ENCODE data around the gene SLC16A13.
"Not testable (repeated sequence)": the region's sequence is repeated elsewhere in the genome, so short reads cannot be mapped to it uniquely, and the experiment has no call there.

SLC16A13 gene, protein sequence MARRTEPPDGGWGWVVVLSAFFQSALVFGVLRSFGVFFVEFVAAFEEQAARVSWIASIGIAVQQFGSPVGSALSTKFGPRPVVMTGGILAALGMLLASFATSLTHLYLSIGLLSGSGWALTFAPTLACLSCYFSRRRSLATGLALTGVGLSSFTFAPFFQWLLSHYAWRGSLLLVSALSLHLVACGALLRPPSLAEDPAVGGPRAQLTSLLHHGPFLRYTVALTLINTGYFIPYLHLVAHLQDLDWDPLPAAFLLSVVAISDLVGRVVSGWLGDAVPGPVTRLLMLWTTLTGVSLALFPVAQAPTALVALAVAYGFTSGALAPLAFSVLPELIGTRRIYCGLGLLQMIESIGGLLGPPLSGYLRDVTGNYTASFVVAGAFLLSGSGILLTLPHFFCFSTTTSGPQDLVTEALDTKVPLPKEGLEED

GRCh38 chr17:7035591-7036368 lies at the start of gene SLC16A13:
SLC16A13 (plus strand) TSS chr17:7036015; CDS start chr17:7036383, 368 bp downstream.
- peak; percentile 98 for DNase-seq (ENCODE audit: low spot score)

GRCh38 chr17:6986676-6987075 lies 49.1 kb upstream of the SLC16A13 start:
- no peak for DNase-seq (ENCODE audit: low spot score)

DNA sequence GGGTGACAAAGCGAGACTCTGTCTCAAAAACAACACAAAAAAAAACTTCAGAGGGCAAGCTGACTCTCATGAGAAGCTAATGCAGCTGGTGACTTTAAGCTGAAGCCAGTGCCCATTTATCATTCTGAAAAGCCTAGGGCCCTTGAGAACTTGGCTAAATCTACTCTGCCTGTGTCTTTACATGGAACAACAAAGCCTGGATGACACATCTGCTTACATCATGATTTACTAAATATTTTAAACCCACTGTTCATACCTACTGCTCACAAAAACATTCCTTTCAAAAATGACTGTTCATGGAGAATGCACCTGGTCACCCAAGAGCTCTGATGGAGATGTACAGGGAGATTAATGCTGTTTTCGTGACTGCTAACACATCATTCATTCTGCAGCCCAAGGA lies 46.0 kb upstream of the SLC16A13 start:
- no peak for DNase-seq (ENCODE audit: low spot score)

DNA sequence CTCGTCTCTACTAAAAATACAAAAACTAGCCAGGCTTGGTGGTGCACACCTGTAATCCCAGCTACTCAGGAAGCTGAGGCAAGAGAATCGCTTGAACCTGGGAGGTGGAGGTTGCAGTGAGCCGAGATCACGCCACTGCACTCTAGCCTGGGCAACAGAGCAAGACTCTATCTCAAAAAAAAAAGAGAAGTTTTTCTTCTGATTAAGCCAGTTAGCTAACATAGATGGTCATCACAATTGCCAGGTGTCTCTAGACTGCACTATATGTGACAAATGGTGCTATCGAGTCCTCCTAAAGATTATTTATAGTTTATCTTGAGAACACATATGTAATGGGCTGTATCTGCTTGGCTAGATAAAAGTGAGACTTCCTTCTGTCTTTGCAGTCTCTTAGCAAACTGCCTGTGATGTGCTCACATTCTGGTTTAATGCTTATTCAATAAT lies 42.2 kb upstream of the SLC16A13 start:
- DNase-seq (ENCODE audit: low spot score): not testable (repeated sequence)

GRCh38 chr17:6994118-6994598 lies 41.7 kb upstream of the SLC16A13 start:
- DNase-seq (ENCODE audit: low spot score): no peak

- DNase-seq (ENCODE audit: low spot score): no peak
Measured at GRCh38 chr17:6994666-6995256, 41.1 kb upstream of the SLC16A13 start.

DNA sequence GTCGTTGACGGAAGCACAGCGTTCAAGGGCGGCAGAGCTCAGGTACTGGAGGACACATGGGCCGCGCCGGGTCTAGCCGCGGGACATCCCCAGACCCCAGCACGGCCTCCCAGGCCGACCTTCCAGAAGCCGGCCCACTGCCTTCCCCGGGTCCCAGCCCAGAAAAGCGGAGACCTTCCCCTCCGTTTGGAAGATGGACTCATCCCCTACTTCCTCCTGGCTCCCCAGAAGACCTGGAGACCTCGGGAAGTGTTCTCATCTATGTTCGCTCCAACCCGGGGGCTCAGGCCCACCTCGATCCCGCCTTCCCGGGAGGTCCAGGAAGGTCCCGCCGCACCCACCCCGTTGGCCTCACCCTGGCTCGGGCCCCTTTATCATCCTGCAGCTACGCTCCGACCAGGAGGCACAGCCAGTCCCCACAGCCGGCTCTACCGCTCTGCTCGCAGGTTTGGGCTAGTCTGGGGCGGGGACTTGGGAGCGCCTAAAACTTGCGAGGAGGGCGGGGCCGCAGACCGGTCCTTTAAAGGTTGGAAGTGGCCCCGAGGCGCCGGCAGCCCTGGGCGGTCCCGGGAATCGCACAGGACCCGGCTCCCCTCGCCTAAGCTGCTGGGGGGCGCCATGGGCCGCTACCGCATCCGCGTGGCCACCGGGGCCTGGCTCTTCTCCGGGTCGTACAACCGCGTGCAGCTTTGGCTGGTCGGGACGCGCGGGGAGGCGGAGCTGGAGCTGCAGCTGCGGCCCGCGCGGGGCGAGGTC lies 40.1 kb upstream of the SLC16A13 start, which contains the start of gene ALOX12:
Gene ALOX12 (plus strand): TSS at position 550 of the 756 bp plus-strand sequence. CDS start 69 bp downstream, at position 619.
- DNase-seq (ENCODE audit: low spot score): no peak

- no peak for DNase-seq (ENCODE audit: low spot score)
Measured at GRCh38 chr17:6996256-6997011, 39.4 kb upstream of the SLC16A13 start.

DNA sequence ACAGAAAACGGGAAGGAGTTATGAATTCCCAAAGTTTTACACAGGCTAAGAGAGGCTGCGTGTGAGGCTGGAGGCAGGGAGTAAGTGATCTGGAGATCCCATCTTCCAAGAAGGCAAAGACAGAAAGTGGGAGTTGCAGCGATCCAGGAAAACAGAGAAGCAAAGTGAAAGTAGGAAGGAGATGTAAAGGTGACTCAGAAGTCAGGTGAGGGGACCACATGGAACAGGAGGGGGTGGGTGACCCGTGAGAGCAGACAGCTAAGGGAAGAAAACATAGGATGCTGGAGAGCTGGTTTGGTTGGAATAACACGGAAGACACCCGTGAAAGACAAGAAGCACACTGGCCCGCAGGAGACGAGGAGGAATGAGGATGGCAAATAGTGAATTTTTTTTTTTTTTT lies 38.6 kb upstream of the SLC16A13 start:
- no peak for DNase-seq (ENCODE audit: low spot score)

- DNase-seq (ENCODE audit: low spot score): no peak
Measured at GRCh38 chr17:6998855-6999508, 36.8 kb upstream of the SLC16A13 start.

DNA sequence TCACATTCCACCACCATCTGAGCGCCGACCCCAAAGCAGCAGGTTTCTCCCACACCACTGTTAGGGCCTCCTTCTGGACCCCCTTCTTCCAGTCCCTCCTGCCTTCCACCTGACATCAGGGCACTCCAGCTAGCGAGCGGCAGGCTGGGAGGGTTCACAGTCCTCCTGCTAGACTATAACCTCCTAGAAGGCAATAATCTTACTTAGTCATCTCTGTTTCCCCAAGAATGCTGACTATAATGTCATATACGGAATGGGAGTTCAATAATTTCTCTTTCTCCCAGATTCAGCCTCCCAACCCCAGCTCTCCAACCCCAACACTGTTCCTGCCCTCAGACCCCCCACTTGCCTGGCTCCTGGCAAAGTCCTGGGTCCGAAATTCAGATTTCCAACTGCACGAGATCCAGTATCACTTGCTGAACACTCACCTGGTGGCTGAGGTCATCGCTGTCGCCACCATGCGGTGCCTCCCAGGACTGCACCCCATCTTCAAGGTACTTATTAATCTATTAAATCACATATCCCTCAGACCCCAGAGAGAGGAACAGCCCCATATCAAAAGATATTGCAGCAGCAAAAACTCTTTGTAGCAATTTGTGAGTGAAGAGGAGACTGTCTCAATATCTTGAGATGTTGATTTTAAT lies 34.4 kb upstream of the SLC16A13 start:
- DNase-seq (ENCODE audit: low spot score): peak; percentile 43

DNA sequence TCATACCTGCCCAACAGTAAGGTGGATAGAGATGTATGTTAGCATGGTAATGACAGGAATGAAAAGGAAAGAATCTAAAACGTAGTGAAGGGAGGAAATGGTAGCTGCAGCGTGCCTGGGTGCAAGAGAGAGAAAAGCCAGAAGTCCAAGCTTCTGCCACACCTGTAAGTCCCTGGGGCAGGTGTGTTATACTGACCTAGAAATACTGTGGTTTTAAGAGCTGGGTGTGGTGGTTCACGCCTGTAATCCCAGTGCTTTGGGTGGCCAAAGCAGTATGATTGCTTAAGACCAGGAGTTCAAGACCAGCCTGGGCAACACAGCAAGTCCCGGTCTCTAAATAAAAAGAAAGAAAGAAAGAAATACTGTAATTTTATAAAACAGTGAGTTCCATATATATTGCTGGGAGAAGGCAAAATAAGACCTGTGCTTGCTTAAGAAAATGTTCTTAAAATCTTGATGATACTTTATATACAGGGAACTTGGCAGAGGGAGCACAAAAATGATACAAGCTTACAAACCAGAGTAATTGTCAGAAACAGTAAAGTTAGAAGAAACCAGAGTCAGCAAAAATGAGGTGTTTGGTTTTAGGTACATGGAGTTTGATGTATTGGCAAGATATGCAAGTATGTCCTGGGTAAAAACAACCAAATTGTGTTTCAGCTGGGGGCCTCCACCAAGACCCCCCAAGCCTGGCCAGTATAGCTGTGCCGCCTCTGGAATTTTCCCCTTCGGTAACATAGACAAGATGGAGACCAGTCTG lies 33.3 kb upstream of the SLC16A13 start:
- no peak for DNase-seq (ENCODE audit: low spot score)

GRCh38 chr17:7003745-7004144 lies 32.1 kb upstream of the SLC16A13 start:
- DNase-seq (ENCODE audit: low spot score): no peak

DNA sequence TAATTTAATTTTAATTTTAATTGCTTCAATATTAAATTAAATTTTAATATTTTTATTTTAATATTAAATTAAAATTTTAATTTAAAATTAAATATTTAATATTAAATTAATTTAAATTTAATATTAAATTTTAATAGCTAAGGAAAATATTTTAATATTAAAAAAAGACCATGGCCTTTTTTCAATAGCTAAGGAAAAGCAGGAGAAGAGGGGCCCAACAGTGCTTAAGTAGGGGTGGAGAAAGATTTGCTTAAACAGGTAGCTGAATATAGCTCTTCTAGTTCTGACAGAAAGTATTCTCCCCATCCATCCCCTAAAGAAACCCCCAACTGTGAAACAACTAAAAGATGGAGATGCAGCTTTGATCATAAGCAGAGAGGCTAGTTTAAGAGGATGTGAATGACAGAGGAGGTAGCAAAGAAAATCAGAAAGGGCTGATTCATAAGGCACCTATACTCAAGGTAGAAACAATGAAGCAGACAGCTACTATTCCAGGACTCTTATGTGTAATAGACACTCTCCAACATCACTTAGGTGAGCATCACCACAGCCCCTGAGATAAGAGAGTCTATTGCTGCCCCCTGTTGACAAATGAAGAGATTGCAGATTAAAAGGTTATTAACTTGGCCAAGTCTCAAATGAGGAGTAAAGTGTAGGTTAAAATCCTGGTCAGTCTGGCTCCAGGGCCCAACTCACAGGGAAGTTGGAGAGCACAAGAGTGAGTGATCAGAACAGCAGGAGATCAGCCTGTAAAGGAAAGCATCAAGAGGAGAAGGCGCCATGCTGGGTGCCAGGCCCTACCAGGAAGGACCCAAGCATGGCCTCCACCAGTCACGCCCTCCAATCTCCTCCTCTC lies 31.2 kb upstream of the SLC16A13 start:
- peak; percentile 62 for DNase-seq (ENCODE audit: low spot score)

DNA sequence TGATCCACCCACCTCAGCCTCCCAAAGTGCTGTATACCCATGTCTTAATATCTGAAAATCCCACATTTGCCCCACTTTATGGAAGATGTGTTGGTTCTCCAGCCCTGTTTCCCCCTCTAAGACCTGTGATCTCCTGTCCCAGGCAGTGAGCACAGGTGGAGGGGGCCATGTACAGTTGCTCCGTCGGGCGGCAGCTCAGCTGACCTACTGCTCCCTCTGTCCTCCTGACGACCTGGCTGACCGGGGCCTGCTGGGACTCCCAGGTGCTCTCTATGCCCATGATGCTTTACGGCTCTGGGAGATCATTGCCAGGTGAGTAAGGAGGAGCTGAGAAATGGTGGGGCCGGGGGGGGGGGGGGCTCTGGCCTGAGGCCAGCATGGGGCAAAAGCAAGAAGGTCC lies 30.1 kb upstream of the SLC16A13 start:
- DNase-seq (ENCODE audit: low spot score): no peak

- DNase-seq (ENCODE audit: low spot score): no peak
Measured at GRCh38 chr17:7007143-7007542, 28.7 kb upstream of the SLC16A13 start.

GRCh38 chr17:7010523-7010922 lies 25.3 kb upstream of the SLC16A13 start:
- no peak for DNase-seq (ENCODE audit: low spot score)

- no peak for DNase-seq (ENCODE audit: low spot score)
Measured at GRCh38 chr17:7011415-7011814, 24.4 kb upstream of the SLC16A13 start.

All from HuH-7 (cell line).